Brain microvascular endothelial cell (primary cell): Measurements from ENCODE around the gene ZBTB20.

Source experiments
- DNase-seq: peaks from one replicate; pipeline ENCODE4 v3.0.0-alpha.2; 2020
- H3K27ac ChIP-seq: fragments of 250-450 bp; sonication (Bioruptor Pico); 2 replicates; pipeline ENCODE4 v1.5.1; 2020; ENCODE audit warnings: mild to moderate bottlenecking, moderate library complexity
- H3K27me3 ChIP-seq: fragments of 250-450 bp; sonication (Bioruptor Pico); replicated peaks from 2 replicates; pipeline ENCODE4 v1.5.1; 2020; ENCODE audit warnings: mild to moderate bottlenecking
- H3K36me3 ChIP-seq: fragments of 250-450 bp; sonication (Bioruptor Pico); replicated peaks from 2 replicates; pipeline ENCODE4 v1.5.1; 2020; ENCODE audit warnings: mild to moderate bottlenecking
- H3K4me3 ChIP-seq: 2 replicates; pipeline ENCODE4 v1.5.1; 2011; ENCODE audit warnings: low read depth, mild to moderate bottlenecking, control low read depth, low read length, moderate library complexity
- CTCF ChIP-seq: IDR thresholded peaks from 2 replicates; pipeline ENCODE4 v1.5.1; 2011; ENCODE audit warnings: low read depth, mild to moderate bottlenecking, moderate library complexity, low read length, control low read depth, inconsistent platforms; ENCODE audit errors: missing control alignments
- in situ Hi-C: cut with HindIII; loops from 2 replicates; pipeline ENCODE4 v1.10.0; 2017; ENCODE audit warnings: low sequenced_read_pairs, low pct_ligation_motif_present

ZBTB20 gene

GRCh38 chr3:114380233-114380651 lies 766.8 kb downstream of the ZBTB20 start:
- in situ Hi-C loops = no loop called here
- Histone ChIP-seq H3K27ac (peak overlapping the region; percentile 56), H3K4me3 (no peak overlapping the region), H3K27me3 (no peaks in the 10 kb centered on the region), H3K36me3 (no peaks in the 10 kb centered on the region)
- DNase-seq = peak; percentile 75
- TF ChIP-seq CTCF = no peak

- TF ChIP-seq CTCF = no peak
- Histone ChIP-seq H3K36me3 (no peaks in the 10 kb centered on the region), H3K4me3 (no peak overlapping the region)
Observed at GRCh38 chr3:114379266-114379665, 767.8 kb downstream of the ZBTB20 start.

GRCh38 chr3:114378760-114379159 lies 768.3 kb downstream of the ZBTB20 start:
- Histone ChIP-seq H3K36me3 (no peaks in the 10 kb centered on the region), H3K27me3 (no peaks in the 10 kb centered on the region), H3K4me3 (no peak overlapping the region), H3K27ac (no peak overlapping the region)
- DNase-seq = no peak
- TF ChIP-seq CTCF = no peak
- in situ Hi-C loops = no loop called here

More at GRCh38 chr3:114379266-114379665, 767.8 kb downstream of the ZBTB20 start:
- Histone ChIP-seq H3K27ac (no peak overlapping the region), H3K27me3 (no peaks in the 10 kb centered on the region)
- in situ Hi-C loops = no loop called here
- no peak for DNase-seq

GRCh38 chr3:114377426-114377825 lies 769.7 kb downstream of the ZBTB20 start:
- no peak overlapping the region for H3K4me3 ChIP-seq
- no peaks in the 10 kb centered on the region for H3K36me3 ChIP-seq
- no peak for TF ChIP-seq CTCF
- no peak for DNase-seq
- H3K27me3 ChIP-seq = no peaks in the 10 kb centered on the region
- in situ Hi-C loops = no loop called here
- H3K27ac ChIP-seq = no peak overlapping the region

GRCh38 chr3:114376516-114377185 lies 770.4 kb downstream of the ZBTB20 start:
- no peak for DNase-seq
- Histone ChIP-seq H3K36me3 (no peaks in the 10 kb centered on the region), H3K4me3 (no peak overlapping the region), H3K27me3 (no peaks in the 10 kb centered on the region), H3K27ac (no peak overlapping the region)
- TF ChIP-seq CTCF = no peak
- in situ Hi-C loops = no loop called here
